Spleen (tissue), 7 donors: ENCODE measurements around the gene EVI5.

ENCODE experiments used
- POLR2A ChIP-seq, 3 donors: fragments of 450-650 bp; IDR thresholded peaks; one replicate each; pipeline ENCODE4 v1.5.1; 2017; ENCODE audit warnings: antibody characterized with exemption in 3 of 3, mild to moderate bottlenecking in 1 of 3
- TF ChIP-seq, protein P1 (sequence below), 11 experiments: fragments of 200-600 bp in 7 of 11; fragments of 450-650 bp in 4 of 11; sonication (generic) in 4 of 11; IDR thresholded peaks in 8 of 11; conservative IDR thresholded peaks in 3 of 11; 1 replicate in 7 of 11; 2 replicates in 4 of 11; pipeline versions ENCODE4 v1.4.0 to v1.8.0; 2016 to 2021; ENCODE audit warnings: antibody characterized with exemption in 11 of 11, inconsistent platforms in 4 of 11, mild to moderate bottlenecking in 1 of 11
- donor health status: DM: no; HTN: no; CAD: no; lungs with moderate emphysema.
- donor health status: DM: no; HTN: no; CAD: no.
- donor health status: DM: no; HTN: no; CAD: no.

DNA sequence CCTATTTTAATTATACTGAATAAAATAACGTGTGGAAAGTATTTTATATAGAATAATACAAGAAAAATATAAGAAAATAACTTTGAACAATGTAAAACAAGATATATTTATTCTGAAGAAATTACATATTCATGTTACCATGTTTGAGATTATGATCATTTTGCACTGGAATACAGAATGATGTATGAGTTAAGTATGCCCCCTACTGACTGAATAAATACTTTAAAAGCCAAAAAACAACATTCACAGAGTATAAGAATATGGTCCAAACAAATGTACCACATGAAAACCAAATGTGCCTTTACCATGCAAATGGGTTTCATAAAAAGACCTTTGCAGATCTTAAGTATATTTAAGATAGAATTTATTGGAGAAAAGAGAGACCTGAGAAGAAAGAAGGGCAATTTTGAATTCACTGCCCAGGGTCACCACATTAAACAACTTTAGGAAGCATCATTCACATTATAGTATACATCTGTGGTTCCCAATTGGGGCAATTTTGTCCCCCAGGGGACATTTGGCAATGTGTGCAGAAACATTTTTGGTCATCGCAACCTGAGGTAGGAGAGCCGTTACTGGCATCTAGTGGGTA, 161.6 kb downstream of the EVI5 start:
- TF ChIP-seq POLR2A (IDR thresholded peaks at IDR 0.05) = no peak
- TF ChIP-seq, protein P1, sequence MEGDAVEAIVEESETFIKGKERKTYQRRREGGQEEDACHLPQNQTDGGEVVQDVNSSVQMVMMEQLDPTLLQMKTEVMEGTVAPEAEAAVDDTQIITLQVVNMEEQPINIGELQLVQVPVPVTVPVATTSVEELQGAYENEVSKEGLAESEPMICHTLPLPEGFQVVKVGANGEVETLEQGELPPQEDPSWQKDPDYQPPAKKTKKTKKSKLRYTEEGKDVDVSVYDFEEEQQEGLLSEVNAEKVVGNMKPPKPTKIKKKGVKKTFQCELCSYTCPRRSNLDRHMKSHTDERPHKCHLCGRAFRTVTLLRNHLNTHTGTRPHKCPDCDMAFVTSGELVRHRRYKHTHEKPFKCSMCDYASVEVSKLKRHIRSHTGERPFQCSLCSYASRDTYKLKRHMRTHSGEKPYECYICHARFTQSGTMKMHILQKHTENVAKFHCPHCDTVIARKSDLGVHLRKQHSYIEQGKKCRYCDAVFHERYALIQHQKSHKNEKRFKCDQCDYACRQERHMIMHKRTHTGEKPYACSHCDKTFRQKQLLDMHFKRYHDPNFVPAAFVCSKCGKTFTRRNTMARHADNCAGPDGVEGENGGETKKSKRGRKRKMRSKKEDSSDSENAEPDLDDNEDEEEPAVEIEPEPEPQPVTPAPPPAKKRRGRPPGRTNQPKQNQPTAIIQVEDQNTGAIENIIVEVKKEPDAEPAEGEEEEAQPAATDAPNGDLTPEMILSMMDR (IDR thresholded peaks at IDR 0.05 in 8 of 11, conservative IDR thresholded peaks at IDR 0.05 in 3 of 11) = peak in 8 of 11 experiments; percentile 11 to 53 (median 43)
